ENCODE data around the gene MAPKBP1. TPM values are rescaled to one million over a fixed set of nuclear protein-coding genes. Genes with fewer than 3 reads are reported as not detected.

Gene MAPKBP1
- polyA plus RNA-seq, 1 donor from 2014 or later: 30.3 TPM

DNA sequence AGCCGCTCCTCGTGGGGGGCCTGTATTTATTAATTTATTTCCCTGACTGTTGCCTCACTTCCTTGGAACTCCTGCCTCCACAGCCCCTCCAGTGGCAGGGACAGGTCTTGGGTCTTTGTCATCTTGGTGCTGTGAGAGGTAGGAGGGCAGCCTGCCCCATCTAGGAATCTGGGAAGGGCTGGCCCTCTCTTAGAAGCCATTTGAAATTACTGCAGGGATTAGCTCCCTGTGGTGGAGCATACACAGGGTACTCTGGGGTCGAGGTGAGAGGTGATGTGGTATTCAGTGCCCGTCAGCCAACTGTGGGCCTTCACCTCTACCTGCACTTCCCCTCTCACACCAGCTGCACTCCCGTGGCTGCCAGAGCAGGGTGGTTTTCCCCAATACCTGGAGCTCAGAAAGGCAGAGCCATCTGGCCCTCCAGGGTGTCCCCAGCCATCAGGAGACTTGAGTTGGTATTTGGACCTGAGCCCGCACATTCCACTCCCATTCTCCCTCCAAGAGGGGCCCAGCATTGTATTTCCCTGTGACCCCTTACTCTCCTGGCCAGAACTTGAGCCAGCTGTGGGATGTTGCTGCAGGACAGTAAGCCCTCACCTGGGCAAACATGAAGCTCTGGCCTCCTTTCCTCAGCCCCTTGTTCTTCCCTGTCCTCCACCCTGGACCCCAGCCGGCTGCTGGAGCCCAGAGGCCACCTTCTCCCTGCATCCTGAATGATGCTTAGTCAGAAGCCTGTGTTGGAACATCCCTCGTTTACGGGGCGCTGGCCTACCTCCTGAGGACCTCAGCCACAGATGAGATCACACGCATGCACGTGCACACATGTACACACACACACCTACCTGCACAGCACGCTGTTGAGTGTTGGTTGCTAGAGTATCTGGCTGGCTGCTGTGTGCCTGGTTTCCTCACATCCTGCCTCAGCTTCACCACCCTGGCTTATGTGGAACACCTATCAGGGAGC is 51.6 kb downstream of the MAPKBP1 start:
- H3K4me3 ChIP-seq (ENCODE audit: low read length): no peak overlapping the region
- H3K4me2 ChIP-seq (ENCODE audit: low read length): no peak overlapping the region
- no peak overlapping the region for H3K9ac ChIP-seq (ENCODE audit: low read length)
- no peaks in the 10 kb centered on the region for H3K9me3 ChIP-seq (ENCODE audit: low read length)
- H3K9me2 ChIP-seq (ENCODE audit: insufficient read depth, low read length): no peaks in the 10 kb centered on the region
- H3K36me3 ChIP-seq (ENCODE audit: insufficient read depth, low read length): no peaks in the 10 kb centered on the region
- H3K27ac ChIP-seq (ENCODE audit: low read length): no peak overlapping the region
- H2AFZ ChIP-seq (ENCODE audit: low read depth, low read length): no peak overlapping the region
- TF ChIP-seq POLR2AphosphoS5 (IDR thresholded peaks at IDR 0.05) (no peak), EZH2 (IDR thresholded peaks at IDR 0.05; ENCODE audit: borderline replicate concordance, insufficient read depth, low read length, poor library complexity, severe bottlenecking) (no peak), RAD21 (conservative IDR thresholded peaks at IDR 0.05) (no peak), MXI1 (conservative IDR thresholded peaks at IDR 0.05; ENCODE audit: poor library complexity, severe bottlenecking) (no peak), TAF1 (IDR thresholded peaks at IDR 0.05; ENCODE audit: low read depth) (no peak), SMC3 (conservative IDR thresholded peaks at IDR 0.05; ENCODE audit: poor library complexity) (no peak), EP300 (conservative IDR thresholded peaks at IDR 0.05; ENCODE audit: poor library complexity, severe bottlenecking) (no peak)
- TF ChIP-seq, protein P1, sequence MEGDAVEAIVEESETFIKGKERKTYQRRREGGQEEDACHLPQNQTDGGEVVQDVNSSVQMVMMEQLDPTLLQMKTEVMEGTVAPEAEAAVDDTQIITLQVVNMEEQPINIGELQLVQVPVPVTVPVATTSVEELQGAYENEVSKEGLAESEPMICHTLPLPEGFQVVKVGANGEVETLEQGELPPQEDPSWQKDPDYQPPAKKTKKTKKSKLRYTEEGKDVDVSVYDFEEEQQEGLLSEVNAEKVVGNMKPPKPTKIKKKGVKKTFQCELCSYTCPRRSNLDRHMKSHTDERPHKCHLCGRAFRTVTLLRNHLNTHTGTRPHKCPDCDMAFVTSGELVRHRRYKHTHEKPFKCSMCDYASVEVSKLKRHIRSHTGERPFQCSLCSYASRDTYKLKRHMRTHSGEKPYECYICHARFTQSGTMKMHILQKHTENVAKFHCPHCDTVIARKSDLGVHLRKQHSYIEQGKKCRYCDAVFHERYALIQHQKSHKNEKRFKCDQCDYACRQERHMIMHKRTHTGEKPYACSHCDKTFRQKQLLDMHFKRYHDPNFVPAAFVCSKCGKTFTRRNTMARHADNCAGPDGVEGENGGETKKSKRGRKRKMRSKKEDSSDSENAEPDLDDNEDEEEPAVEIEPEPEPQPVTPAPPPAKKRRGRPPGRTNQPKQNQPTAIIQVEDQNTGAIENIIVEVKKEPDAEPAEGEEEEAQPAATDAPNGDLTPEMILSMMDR (IDR thresholded peaks at IDR 0.05; ENCODE audit: poor library complexity, severe bottlenecking): no peak
- TF ChIP-seq, protein P2, sequence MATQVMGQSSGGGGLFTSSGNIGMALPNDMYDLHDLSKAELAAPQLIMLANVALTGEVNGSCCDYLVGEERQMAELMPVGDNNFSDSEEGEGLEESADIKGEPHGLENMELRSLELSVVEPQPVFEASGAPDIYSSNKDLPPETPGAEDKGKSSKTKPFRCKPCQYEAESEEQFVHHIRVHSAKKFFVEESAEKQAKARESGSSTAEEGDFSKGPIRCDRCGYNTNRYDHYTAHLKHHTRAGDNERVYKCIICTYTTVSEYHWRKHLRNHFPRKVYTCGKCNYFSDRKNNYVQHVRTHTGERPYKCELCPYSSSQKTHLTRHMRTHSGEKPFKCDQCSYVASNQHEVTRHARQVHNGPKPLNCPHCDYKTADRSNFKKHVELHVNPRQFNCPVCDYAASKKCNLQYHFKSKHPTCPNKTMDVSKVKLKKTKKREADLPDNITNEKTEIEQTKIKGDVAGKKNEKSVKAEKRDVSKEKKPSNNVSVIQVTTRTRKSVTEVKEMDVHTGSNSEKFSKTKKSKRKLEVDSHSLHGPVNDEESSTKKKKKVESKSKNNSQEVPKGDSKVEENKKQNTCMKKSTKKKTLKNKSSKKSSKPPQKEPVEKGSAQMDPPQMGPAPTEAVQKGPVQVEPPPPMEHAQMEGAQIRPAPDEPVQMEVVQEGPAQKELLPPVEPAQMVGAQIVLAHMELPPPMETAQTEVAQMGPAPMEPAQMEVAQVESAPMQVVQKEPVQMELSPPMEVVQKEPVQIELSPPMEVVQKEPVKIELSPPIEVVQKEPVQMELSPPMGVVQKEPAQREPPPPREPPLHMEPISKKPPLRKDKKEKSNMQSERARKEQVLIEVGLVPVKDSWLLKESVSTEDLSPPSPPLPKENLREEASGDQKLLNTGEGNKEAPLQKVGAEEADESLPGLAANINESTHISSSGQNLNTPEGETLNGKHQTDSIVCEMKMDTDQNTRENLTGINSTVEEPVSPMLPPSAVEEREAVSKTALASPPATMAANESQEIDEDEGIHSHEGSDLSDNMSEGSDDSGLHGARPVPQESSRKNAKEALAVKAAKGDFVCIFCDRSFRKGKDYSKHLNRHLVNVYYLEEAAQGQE (IDR thresholded peaks at IDR 0.05; ENCODE audit: borderline replicate concordance): no peak
- no peaks in the 10 kb centered on the region for H3K27me3 ChIP-seq (ENCODE audit: insufficient read depth, low read depth, low read length)
- H4K20me1 ChIP-seq (ENCODE audit: insufficient read depth): no peaks in the 10 kb centered on the region
- H3F3A ChIP-seq (ENCODE audit: insufficient read depth, low read length, poor library complexity, severe bottlenecking): no peaks in the 10 kb centered on the region
- peaks cover 3% of the 10 kb centered on the region for H3K79me2 ChIP-seq (replicated peaks; ENCODE audit: insufficient read depth, low read length)

DNA sequence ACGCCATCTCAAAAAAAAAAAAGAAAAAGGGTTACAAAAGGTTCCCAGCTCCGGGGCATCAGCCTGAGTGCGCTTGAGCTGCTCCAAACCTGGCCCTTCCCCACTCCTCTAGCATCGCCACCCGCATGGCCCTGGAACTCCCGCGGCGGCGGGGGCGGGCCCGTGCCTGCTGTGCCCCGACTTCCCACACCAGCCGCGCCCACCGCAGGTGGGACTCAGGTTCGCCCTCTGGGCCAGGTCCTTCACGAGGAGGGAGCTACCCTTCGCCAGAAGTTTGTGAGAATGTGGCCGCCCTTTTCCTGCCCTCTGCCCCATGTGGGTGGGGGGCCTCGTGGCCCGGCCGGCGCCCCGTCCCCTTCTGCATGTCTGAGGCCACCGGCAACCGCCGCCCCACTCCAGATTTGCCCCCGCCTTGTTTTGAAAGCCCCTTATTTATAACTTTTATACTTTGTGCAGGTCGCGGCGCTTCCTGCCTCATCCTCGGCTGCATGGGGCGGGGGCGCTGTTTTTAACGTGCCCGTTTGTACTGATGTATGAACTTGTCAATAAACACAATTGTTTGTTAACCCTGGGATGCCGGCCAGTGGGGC is 53.1 kb downstream of the MAPKBP1 start:
- Histone ChIP-seq H3K9me3 (ENCODE audit: low read length) (no peaks in the 10 kb centered on the region), H4K20me1 (ENCODE audit: insufficient read depth) (no peaks in the 10 kb centered on the region), H3K79me2 (replicated peaks; ENCODE audit: insufficient read depth, low read length) (peaks cover 3% of the 10 kb centered on the region), H3K27me3 (ENCODE audit: insufficient read depth, low read depth, low read length) (no peaks in the 10 kb centered on the region), H3K9me2 (ENCODE audit: insufficient read depth, low read length) (no peaks in the 10 kb centered on the region), H3K36me3 (ENCODE audit: insufficient read depth, low read length) (no peaks in the 10 kb centered on the region), H3K9ac (ENCODE audit: low read length) (peak overlapping the region; percentile 50), H3K4me3 (ENCODE audit: low read length) (peak overlapping the region; percentile 97), H2AFZ (ENCODE audit: low read depth, low read length) (no peak overlapping the region), H3K4me2 (ENCODE audit: low read length) (peak overlapping the region; percentile 70), H3K27ac (ENCODE audit: low read length) (no peak overlapping the region), H3F3A (ENCODE audit: insufficient read depth, low read length, poor library complexity, severe bottlenecking) (no peaks in the 10 kb centered on the region)
- TF ChIP-seq TAF1 (IDR thresholded peaks at IDR 0.05; ENCODE audit: low read depth) (no peak), POLR2AphosphoS5 (IDR thresholded peaks at IDR 0.05) (no peak), MXI1 (conservative IDR thresholded peaks at IDR 0.05; ENCODE audit: poor library complexity, severe bottlenecking) (no peak), SMC3 (conservative IDR thresholded peaks at IDR 0.05; ENCODE audit: poor library complexity) (no peak)
- TF ChIP-seq, protein P1 (IDR thresholded peaks at IDR 0.05; ENCODE audit: poor library complexity, severe bottlenecking): peak; percentile 19

Data from neural cell (in vitro differentiated cells).